ENCODE measurements around the gene PEMT.

PEMT gene

GRCh38 chr17:17493986-17494466 lies 97.5 kb downstream of the PEMT start:
- Histone ChIP-seq H3K4me3 (ENCODE audit: low read depth, low read length) (no peak overlapping the region), H3K4me1 (ENCODE audit: control insufficient read depth, insufficient read depth, low read length) (no peaks in the 10 kb centered on the region), H3K9me3 (ENCODE audit: control insufficient read depth, insufficient read depth, low read depth, low read length) (no peaks in the 10 kb centered on the region), H3K27ac (ENCODE audit: extremely low read depth, low read depth, low read length) (no peak overlapping the region), H3K36me3 (ENCODE audit: control insufficient read depth in 2 of 2, insufficient read depth in 1 of 2, low read length in 2 of 2) (peaks cover under 1 to 48% of the 10 kb centered on the region in 2 experiments)
- CTCF ChIA-PET: no interaction called here
- POLR2A ChIA-PET: no interaction called here
- no peak for TF ChIP-seq ZFP37 (tag by site-specific recombination; IDR thresholded peaks at IDR 0.05)
- TF ChIP-seq ZNF280C (tag by site-specific recombination; IDR thresholded peaks at IDR 0.05): no peak
- TF ChIP-seq ZNF645 (tag by site-specific recombination; IDR thresholded peaks at IDR 0.05): no peak
- no peak for TF ChIP-seq ZBTB20 (tag by site-specific recombination; IDR thresholded peaks at IDR 0.05)
- TF ChIP-seq PRDM10 (tag by site-specific recombination; IDR thresholded peaks at IDR 0.05): no peak
- no peak for TF ChIP-seq ELK4 (IDR thresholded peaks at IDR 0.05; ENCODE audit: borderline replicate concordance, low read depth, low read length)

- no peak overlapping the region for H3K27ac ChIP-seq (ENCODE audit: extremely low read depth, low read depth, low read length)
- H3K4me3 ChIP-seq (ENCODE audit: low read depth, low read length): no peak overlapping the region
- ChIA-PET POLR2A (no interaction called here), CTCF (no interaction called here)
- no peaks in the 10 kb centered on the region for H3K9me3 ChIP-seq (ENCODE audit: control insufficient read depth, insufficient read depth, low read depth, low read length)
- H3K4me1 ChIP-seq (ENCODE audit: control insufficient read depth, insufficient read depth, low read length): no peaks in the 10 kb centered on the region
- no peak for TF ChIP-seq RBAK (tag by site-specific recombination; IDR thresholded peaks at IDR 0.05)
- no peak for TF ChIP-seq ZNF830 (tag by site-specific recombination; IDR thresholded peaks at IDR 0.05; ENCODE audit: low read depth)
- TF ChIP-seq BCL11B (tag by site-specific recombination; IDR thresholded peaks at IDR 0.05; ENCODE audit: low read depth): no peak
- no peak for TF ChIP-seq ZNF404 (tag by site-specific recombination; IDR thresholded peaks at IDR 0.05)
- TF ChIP-seq ZNF366 (tag by site-specific recombination; conservative IDR thresholded peaks at IDR 0.05): no peak
- no peak for TF ChIP-seq SCRT1 (tag by site-specific recombination; IDR thresholded peaks at IDR 0.05; ENCODE audit: borderline replicate concordance)
- TF ChIP-seq ZNF266 (tag by site-specific recombination; IDR thresholded peaks at IDR 0.05; ENCODE audit: low read depth): no peak
- TF ChIP-seq KLF1 (tag by site-specific recombination; IDR thresholded peaks at IDR 0.05): peak; percentile 64
- TF ChIP-seq ZIC2 (tag by site-specific recombination; IDR thresholded peaks at IDR 0.05): peak; percentile 88
- H3K36me3 ChIP-seq (ENCODE audit: control insufficient read depth in 2 of 2, insufficient read depth in 1 of 2, low read length in 2 of 2): peaks cover 7 to 52% of the 10 kb centered on the region in 2 experiments
Observed at GRCh38 chr17:17493249-17493985, 98.1 kb downstream of the PEMT start.

Measured in HEK293 (cell line).